ENCODE results near the gene HOXA5.

Gene HOXA5

DNA sequence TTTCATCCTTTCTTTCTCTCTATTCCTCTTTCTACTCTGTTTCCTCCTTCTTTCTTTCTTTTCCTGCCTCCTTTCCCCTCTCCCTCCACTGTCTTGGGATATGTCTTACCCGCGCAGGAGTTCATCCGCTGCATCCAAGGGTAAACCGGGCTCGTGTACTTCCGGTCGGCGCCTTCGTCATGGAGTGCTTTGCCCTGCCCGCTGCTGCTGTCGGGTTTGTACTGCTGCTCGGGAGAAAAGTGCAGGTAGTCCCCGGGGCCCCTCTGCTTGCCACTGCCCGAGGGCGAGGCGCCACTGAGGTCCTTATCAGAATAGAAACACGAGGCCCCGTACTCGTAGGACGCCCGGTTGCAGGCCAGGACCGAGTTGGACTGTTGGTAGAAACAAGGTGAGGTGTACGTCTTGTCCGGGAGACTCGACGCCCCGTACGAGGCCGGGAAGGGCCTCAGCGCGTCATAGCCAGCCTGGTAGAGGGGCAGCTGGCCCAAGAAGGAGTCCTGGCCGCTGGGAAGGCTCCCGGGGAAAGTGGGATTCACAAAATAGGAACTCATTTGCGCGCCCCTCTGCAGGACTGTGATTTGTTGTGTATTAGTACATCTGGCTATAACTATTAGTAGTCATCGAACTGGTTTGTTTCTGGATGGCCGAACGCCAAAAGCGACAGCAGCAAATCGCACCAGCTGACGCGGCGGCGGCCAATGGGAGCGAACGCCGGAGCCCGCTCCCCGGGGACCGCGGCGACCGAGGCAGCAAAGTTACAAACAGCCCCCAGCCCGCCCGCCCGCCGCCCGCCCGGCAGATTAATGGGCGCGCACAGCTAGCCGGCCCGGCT lies 3.9 kb upstream of the HOXA5 start, which contains the start of gene HOXA6:
Gene HOXA6, minus strand, starts transcription at position 576 of the 832 bp plus-strand sequence. Its CDS starts 25 bp downstream, at position 551.
- DNase-seq, result no peak

DNA sequence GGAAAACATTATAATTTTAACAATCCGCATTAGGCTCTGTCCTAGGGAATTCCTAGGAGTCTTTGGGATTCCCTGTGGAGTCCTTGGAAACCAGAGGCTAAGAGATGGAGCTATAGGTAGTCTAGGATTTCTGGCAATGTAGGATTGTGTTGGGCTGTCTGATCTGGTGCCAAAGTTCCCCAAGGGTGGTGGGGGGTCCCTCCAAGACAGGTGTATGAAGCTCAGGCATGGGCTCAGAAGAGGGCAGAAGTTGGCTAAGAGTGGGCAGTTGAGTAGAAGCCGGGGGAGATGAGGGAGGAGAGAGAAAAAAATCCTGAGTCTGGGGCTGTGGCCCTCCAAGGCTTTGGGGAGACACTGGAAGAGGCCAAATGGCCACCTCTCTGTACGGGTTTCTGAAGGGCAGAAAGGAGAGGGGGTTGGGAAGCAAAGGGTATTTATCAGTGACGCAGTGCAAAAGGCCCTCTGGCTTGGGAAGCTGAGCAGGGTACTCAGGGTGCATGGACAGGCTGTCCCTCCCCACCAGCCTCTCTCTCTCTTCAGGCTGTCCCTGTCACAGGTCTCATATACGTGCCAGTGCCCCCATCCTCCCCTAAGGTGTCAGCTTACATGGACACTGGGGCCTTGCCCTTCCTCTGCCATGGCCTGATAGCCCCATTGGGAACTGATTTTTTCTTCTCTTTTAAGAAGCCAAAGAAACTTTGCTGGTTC lies 3.2 kb upstream of the HOXA5 start:
- DNase-seq, result no peak

DNA sequence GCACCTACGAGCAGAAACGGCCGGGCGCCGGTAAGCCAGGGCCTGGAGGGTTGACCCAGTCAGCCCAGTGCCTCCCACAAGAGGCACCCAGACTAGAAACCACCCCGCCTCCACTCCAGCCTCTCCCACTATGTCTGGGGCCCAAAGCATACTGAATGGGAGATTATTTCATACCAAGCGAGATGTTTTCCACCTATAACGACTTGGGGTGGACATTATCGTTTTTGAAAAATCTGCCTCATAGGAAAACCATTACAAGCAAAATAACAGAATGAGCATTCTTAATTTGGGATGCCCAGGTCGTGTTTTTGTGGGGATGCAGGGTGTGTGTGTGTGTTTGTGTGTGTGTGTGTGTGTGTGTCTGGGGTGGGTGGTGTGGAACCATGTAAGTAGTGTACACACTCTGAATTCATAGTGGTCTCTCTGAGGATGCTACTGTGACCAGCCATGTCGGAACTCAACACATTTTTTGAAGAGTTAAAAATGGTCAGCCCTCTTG lies 2.5 kb upstream of the HOXA5 start:
- no peak for DNase-seq

DNA sequence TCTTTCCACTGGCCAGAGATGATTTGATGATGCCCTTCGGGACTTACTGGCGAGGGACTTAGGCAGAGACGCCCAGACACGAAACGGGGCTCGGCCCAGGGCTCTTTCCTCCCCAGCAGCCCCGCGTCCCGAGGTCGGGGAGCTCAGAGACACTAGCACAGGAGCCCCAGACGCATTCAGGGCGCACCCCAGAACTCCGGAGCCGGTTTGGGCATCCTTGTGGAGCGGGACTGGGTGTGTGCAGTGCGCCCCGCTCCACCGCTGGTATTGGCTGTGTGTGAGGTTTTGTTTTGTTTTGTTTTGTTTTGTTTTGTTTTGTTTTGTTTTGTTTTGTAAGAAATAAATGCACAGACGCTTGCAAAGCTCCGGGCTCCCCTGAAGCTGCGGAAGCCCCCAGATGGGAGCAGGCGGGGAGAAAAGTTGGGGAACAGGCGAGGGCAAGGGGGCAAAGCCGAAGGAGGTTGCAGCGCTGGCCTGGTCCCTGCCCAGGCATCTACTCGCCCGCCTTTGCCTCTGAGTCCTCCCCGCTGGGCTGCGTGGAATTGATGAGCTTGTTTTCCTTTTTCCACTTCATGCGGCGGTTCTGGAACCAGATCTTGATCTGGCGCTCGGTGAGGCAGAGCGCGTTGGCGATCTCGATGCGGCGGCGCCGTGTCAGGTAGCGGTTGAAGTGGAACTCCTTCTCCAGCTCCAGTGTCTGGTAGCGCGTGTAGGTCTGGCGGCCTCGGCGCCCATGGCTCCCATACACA lies 1.9 kb upstream of the HOXA5 start:
- no peak for DNase-seq

DNA sequence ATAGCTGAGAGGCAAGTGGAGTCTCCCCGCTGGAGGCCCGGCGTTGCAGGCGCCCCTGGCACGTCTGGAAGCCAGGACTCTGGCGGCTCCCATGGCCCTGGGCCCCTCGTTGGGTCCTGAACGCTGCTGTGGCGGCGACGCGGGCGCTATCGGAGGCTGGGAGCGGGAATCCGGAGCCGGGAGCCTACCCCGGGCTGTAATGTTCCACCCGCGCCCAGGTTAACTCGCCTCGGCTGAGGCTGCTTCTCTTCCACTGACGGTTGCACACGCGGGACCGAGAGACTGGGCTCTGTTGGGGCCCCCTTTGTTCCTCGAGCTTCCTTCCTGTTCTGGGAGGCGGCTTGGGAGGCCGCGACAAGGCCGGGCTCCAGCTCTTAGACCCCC lies 1.3 kb upstream of the HOXA5 start:
- DNase-seq, result no peak

DNA sequence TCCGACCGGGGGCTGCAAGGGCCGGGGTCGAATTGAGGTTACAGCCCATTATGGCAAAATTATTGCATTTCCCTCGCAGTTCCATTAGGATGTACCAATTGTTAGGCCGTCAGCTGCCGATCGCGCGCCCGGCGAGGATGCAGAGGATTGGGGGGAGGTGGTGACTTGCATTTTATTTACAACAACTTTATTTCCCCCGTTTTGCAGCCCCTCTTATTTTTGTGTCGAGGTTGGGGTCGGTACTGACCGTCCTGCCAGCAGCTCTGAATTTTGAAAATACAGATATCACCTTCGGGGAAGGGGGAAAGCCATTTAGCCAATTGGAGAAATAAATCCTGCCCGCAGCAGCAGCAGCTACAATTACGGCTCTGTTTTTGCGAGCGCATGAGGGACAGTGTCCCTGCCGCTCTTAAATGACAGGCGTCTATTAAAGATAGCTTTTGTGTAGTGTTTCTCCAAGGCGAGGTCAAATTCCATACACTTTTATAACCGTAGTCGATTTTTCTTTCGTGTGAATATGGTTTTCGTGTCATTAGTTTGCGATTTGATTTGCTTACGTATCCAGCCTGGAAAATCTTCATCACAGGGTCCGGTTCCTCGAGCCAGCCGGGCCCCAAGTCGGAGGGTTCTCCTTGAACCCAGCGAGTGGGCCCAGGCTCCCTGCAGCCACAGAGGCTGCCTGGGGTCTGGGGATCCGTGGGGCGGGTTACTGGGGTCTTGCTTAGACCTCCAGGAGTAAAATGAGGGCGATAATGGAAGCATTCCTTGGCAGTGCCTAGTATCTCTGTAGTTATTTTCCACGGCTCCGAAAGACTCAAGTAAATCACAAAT lies 684 bp upstream of the HOXA5 start:
- no peak for DNase-seq

DNA sequence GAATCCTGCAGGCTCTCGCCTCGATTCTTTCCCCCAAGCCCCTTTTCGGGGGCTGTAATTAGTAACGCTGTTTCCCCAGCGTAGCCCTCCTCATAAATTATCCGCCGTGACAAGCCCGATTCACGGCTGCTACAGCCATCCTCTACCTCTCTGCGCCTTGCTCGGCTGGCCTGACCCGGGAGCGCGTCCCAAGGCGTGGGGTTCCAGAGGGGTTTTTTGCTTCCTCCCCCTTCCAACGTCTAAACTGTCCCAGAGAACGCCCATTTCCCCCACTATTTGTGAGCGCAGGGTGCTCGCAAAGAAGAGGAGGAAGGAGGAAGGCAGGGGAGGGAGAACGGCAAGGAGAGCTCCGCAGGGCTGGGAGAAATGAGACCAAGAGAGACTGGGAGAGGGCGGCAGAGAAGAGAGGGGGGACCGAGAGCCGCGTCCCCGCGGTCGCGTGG lies 880 bp downstream of the HOXA5 start:
- no peak for DNase-seq

DNA sequence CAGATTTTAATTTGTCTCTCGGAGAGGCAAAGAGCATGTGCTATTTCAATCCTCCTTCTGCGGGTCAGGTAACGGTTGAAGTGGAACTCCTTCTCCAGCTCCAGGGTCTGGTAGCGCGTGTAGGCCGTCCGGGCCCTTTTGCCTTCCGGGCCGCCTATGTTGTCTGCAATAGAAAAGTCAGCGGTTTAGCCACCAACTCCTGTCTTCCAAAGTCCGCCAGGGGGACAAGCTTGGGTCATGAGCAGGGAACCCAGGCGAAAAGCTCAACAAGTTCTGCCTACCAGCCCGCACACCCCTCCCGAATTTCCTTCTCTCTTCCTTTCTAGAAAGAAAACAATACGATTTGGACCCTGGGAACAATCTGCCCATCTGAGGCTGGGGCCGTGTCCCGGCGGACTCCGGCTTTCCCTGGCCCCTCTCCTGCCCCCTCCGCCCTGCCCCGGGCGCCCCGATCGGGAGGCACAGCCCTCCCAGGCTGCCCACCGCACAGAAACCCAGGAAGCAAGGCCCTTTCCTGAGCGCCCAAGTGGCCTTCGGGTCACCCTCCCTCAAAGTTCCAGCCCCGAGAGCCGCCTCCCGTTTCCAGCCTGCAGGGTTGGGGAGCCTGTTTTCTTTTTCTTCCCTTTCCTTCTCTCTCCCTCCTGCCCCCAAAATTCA lies 1.4 kb downstream of the HOXA5 start:
- DNase-seq, result no peak

DNA sequence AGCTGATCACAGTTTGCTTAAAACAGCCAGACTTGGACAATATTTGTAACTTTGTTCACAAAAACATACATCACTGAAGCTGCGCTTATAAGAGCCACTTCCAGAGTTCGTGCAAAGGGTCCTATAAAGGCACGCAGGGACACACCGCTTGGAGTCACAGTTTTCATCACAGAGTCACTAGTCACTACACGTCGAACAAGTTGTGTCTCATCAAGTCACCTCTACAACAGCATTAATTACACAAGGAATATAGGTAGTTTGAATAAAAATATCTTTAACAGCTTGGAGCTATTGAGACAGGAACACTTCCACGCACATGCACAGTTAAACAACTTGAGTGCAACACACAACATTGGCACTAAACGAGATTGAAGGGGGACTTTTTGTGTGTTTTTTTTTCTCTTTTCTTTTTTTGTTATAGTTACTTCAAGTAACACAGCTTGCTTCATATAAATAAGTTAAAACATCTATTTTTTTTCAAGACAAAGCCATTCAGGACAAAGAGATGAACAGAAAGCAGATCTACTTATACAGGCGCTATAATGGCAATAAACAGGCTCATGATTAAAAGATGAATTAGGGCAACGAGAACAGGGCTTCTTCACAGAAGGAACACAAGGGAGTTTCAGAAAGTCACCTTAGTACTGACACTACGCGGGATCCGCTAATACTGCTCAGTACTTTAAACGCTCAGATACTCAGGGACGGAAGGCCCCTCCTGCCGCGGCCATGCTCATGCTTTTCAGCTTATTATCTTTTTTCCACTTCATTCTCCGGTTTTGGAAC lies 2.2 kb downstream of the HOXA5 start:
- DNase-seq, result no peak

DNA sequence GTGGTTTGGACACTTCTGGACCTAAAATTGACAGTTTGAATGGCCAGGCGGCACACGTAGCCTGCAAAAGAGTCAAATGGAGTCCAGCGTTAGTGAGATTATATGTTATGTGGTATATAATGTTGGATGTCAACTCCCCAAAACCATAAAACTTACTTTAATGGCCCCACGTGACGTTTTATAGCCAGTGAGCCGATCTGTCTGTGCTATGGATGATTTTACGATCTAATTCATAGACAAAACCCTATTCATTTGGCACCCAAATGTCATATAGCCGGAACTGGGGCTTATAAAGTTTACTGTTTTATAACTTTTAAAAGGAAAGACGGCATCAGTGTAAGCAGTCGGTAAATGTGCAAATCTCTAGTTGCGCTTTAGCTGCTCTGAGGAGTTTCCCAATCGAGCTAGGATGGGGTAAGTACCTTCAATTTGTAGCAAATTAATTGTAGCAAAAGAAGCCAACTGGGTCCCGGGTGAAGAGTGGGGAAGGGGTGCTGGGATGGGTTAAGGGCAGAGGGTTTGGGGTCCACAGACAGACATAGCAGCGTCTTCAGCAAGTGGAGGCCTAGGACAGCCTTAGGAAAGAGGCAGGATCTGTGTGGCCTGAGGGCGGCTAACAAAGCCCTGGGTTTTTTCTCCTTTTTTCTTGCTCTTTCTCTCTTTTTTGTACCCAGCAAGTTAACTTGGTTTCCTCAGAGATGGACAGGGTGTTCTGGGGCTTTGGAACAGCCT lies 3.2 kb downstream of the HOXA5 start:
- no peak for DNase-seq

DNA sequence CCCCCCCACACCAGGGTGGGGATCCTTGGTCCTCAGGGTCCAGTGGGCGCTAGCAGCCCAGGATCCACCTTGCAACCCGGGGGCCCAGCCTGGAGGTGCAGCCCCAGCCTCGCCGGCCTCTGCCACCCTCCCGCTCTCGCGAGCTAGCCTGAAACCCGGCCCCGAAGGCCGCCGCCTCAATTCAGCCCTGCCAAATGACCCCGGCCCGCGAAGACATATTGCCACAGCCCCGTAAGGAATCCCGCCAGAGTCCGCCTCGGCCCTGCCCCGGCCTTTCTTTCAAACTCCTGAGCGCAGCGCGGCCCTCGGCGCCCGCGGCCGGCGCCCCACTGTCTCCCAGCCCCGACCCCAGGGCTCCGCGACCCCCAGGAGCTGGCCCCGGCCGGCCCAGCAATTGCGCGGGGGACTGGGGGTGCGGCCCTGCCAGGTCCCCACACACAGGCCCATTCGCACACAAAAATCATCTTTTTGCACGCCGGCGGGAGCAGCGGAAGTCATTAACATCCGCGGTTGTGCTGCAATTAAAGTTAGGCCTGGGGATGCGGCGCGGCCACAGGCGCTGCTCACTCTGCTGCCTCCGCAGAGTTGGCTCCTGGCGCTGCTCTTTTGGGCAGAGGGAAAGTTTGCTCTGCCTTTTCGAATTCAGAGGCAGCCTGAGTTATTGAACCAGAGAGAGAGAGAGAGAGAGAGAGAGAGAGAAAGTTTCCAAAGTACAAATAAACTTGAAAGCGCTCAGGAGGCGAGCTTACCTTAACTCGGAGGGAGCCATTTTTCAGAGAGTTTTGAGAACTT lies 4.0 kb downstream of the HOXA5 start:
- DNase-seq, result no peak

DNA sequence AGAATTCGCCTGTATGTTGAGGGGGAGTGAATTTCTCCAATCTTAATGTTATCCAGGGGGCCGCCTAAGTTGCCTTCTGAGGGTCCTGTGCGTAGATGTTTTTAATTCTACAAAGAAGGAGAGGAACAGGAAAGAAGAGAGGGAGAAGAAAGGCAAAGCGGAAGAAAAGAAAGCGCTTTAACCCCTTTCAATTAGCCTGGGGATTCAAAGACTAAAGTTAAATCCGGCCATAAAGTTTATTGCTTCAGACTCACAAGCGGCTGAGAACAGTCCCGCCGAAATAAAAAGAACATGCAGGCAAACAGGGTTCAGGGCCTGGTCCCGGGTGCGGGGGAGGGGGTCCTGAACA lies 4.5 kb downstream of the HOXA5 start:
- no peak for DNase-seq

DNA sequence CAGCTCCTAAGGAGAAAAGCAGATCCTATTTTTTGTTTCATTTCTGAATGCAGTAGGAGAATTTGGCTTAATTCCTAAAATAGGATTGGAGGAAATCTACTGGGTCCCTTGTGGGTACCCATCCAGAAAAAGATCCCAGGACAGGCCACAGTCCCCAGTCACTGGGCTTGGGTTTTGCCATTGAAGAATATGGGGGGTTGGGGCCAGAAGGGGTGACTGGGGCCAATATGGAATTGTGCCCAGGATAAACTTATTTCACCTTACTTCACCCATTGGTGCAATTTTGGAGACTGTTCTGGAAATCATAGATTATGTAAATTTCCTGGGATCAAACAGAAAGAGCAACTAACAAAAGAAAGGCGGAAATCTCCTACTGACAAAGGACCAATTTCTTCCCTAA lies 5.0 kb downstream of the HOXA5 start:
- DNase-seq, result no peak

DNA sequence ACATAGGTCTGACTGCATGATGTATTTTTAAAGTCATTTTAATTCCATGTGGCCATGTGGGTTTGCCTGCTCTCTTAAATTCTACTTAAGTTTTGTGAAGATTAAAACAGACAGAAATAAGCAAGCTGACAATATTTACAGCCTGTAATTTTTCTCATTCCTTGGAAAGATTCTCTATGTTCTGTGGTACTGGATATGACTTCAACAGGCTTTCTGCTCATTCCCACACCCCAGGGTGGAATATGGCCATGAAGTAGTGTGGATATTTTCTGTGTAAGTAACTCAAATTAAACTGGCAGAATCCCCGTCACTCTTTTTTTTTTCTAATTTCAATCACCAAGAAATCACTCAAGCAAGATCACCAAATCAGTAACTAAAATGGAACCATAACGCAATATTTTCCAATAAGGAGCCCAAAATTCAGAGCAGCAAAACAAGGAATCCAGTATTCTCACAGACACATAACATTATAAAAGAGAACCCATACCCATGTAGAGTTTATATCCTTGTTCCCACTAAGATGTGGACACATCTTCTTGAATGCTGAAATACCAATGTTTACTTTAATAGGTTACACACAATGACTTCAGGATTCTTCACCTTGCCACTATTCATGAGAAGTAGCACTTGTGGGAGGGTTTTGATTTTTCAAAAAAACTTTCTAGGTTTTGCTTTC lies 5.7 kb downstream of the HOXA5 start:
- no peak for DNase-seq

DNA sequence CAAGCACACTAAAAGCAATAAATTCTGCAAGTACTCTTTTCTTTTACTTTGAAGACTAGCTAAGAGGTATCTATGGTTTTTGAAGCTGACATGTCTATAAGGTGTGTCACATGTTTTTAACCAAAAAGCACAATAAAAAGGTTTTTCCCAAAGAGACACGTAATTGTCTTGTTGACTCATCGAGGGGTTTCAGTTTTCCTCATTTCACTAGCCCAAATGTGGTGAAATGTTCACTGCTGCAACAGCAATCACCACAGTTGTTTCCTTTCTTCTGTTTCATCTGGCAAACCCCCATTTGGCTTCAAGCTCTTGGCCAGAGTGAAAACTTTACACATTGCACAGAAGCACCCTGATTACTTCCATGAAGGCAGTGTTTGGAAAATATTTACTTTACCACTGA lies 9.1 kb downstream of the HOXA5 start:
- DNase-seq, result no peak

DNA sequence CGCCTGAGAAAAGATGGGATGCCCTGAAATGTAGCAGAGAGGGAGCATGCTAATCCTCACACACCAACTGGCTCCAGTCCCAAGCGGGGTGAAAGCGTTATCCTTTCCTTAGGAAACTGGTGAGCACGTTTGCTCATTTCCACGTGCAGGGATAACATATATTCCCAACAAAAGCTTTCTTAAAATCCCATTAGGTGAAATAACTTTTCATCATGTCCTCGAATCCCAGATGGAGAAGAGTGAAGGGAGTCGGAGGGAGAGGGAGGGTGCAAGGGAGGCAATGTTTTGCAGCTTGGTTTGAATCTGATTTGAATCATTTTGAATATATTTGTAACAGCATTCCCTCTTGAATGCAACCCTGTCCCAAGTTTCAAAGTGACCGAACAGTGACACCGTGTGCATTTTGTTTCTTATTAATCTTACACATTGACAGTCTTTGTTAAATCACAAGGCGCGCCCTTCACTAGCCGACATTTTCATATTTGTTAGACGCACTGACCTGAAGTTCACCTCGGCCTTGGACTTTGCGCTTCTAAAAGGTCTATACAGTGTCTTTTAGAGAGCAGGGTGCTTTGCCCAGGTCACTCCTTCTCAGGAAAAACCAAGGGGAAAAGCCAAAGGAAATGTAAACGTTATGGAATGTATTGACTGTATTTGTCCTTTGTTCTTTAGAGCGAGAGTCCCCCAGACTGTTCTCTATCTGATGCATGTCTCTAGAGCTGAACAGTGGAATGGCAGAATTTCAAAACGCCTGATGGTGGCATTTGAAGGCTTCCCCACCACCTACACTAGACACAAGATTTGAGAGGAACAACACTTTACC lies 9.9 kb downstream of the HOXA5 start:
- DNase-seq, result no peak

DNA sequence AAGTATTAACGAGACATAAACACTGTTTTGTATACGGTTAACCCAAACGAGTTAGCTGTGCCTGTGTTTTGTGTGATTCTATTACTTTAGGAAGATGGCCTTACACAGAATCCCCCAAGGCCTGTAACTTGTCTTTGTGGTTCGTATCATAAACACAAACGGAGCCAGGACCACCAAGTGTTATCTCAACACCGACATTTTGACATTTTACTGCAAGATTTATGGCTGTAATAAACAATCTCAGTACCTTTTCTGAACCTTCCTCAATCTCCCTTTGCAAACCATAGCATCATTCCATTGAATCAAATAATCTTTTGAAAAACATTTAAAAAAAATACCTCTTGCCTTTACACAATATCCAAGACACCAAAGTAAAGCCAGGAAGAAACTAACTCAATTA lies 10.5 kb downstream of the HOXA5 start:
- no peak for DNase-seq

DNA sequence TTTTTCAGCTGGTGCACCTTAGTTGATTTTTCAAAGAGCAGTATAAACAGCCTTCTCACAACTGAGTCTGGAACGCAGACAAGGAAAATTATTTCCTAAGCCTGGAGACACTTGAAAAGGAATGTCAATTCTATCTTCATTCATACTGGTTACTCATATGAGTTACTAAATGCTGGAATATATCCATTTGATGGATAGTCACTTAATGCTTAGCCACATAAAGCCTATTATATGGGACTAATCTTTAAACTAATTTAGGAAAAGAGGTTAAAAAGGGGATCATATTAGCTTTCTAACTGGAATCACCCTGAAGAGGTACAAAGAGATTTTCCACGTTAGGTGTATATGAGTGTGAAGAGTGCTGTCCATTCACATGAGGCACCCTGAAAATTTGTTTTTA lies 11.3 kb downstream of the HOXA5 start:
- DNase-seq, result no peak
